ENCODE results near the gene TEX22.
"Not testable (repeated sequence)": the region's sequence is repeated elsewhere in the genome, so short reads cannot be mapped to it uniquely, and the experiment has no call there.

TEX22 gene

GRCh38 chr14:105356927-105357326 is 41.4 kb upstream of the TEX22 start:
- Histone ChIP-seq H3K36me3 (peaks cover 6 to 59% (median 36%) of the 10 kb centered on the region in 3 donors), H3K4me1 (no peaks in the 10 kb centered on the region), H3K9me3 (no peaks in the 10 kb centered on the region), H3K4me3 (no peak overlapping the region), H3K27ac (no peak overlapping the region), H3K27me3 (no peaks in the 10 kb centered on the region)
- intact Hi-C loops (cut with DNase I; ENCODE audit: low total_unique reads), result no loop called here
- DNase-seq, result no peak
- TF ChIP-seq, protein P1, sequence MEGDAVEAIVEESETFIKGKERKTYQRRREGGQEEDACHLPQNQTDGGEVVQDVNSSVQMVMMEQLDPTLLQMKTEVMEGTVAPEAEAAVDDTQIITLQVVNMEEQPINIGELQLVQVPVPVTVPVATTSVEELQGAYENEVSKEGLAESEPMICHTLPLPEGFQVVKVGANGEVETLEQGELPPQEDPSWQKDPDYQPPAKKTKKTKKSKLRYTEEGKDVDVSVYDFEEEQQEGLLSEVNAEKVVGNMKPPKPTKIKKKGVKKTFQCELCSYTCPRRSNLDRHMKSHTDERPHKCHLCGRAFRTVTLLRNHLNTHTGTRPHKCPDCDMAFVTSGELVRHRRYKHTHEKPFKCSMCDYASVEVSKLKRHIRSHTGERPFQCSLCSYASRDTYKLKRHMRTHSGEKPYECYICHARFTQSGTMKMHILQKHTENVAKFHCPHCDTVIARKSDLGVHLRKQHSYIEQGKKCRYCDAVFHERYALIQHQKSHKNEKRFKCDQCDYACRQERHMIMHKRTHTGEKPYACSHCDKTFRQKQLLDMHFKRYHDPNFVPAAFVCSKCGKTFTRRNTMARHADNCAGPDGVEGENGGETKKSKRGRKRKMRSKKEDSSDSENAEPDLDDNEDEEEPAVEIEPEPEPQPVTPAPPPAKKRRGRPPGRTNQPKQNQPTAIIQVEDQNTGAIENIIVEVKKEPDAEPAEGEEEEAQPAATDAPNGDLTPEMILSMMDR (IDR thresholded peaks at IDR 0.05), result no peak

DNA sequence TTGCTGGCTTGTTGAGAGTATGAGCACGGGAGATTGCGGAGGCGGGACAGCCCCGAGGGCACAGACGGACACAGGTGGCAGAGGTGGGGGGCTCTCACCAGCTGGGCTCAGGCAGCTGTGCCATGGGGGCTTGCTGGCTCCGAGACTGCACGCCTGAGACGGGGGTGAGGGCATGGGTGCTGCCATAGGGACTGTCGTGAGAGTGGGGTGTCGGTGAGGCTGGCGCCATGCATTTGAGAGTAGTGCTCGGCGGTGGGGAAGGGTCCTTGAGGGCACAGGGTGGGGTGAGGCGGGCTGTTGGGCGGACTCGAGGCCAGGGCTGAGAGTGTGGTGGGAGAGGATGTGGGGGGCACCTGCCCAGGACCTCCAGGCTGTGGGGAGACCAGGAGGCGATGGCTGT is 40.7 kb upstream of the TEX22 start:
- TF ChIP-seq, protein P1 (IDR thresholded peaks at IDR 0.05), result no peak
- Histone ChIP-seq H3K4me3 (no peak overlapping the region), H3K9me3 (no peaks in the 10 kb centered on the region), H3K27me3 (no peaks in the 10 kb centered on the region), H3K4me1 (no peaks in the 10 kb centered on the region), H3K36me3 (peaks cover 6 to 59% (median 36%) of the 10 kb centered on the region in 3 donors), H3K27ac (no peak overlapping the region)
- intact Hi-C loops (cut with DNase I; ENCODE audit: low total_unique reads), result no loop called here
- DNase-seq, result no peak

DNA sequence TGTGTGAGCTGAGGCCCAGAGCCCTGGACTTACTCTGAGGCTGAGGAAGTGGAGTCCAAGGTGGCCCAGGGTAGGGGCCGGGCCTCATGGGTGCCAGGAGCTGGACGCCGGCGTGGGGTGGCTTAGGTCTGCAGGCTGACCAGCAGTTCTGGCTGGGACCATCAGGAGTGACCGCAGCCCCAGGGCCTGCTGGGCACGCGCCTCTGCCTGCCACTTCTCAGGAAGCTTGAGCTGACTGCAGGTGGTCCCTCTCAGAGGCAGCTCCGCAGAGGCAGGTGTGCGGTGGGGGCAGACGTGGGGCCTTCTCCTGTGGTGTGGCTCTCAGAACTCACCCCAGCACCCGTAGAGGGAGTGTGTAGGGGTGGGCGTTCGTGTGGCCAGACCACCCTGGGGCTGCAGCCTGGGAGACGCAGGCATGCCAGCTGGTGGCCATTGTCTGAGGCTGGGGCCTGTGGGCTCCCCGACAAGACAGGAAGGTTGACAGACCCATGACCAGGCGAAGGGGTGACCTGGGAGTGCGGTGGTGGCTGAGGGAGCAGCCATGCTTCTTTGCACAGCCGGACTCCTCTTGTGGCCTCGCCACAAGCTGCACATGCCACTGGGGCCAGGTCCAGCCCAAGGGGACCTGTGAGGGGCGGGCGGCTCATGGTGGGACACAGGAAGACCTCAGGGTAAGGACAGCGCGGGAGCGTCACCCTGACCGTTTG is 40.0 kb upstream of the TEX22 start:
- no peak overlapping the region for H3K4me3 ChIP-seq
- peaks cover 6 to 57% (median 36%) of the 10 kb centered on the region in 3 donors for H3K36me3 ChIP-seq
- TF ChIP-seq, protein P1 (IDR thresholded peaks at IDR 0.05), result no peak
- DNase-seq, result no peak
- H3K4me1 ChIP-seq, result no peaks in the 10 kb centered on the region
- no peak overlapping the region for H3K27ac ChIP-seq
- H3K27me3 ChIP-seq, result no peaks in the 10 kb centered on the region
- intact Hi-C loops (cut with DNase I; ENCODE audit: low total_unique reads), result no loop called here
- H3K9me3 ChIP-seq, result no peaks in the 10 kb centered on the region

DNA sequence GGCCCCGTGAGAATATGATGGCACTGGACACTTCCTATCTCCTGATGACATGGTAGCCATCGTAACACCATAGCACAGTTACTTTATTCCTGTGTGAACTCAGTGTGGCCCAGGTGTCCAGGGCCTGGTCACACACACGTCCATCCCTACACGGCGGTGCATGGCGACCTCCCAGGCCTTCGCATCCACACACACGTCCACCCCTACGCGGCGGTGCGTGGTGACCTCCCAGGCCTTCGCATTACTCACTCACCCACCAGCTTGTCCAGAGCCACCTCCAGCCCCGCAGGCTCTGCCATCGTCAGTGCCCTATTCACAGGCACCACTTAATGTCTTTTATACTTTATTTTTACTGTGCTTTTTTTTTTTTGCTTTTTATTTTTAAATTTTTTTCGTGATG is 39.4 kb upstream of the TEX22 start:
- Histone ChIP-seq H3K4me3 (no peak overlapping the region), H3K4me1 (peaks cover 0 to 3% (median under 1%) of the 10 kb centered on the region in 4 donors), H3K27ac (no peak overlapping the region), H3K9me3 (no peaks in the 10 kb centered on the region), H3K27me3 (no peaks in the 10 kb centered on the region), H3K36me3 (peaks cover 6 to 55% (median 33%) of the 10 kb centered on the region in 3 donors)
- intact Hi-C loops (cut with DNase I; ENCODE audit: low total_unique reads), result no loop called here
- TF ChIP-seq, protein P1 (IDR thresholded peaks at IDR 0.05), result no peak
- DNase-seq, result no peak

DNA sequence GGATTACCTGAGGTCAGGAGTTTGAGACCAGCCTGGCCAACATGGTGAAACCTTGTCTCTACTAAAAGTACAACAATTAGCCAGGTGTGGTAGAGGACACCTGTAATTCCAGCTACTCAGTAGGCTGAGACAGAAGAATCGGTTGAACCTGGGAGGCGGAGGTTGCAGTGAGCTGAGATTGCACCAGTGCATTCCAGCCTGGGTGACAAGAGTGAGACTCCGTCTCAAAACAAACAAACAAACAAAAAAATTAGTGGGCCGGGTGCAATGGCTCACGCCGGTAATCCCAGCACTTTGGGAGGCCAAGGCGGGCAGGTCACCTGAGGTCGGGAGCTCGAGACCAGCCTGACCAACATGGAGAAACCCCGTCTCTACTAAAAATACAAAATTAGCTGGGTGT is 36.9 kb upstream of the TEX22 start:
- intact Hi-C loops (cut with DNase I; ENCODE audit: low total_unique reads); H3K4me3 ChIP-seq; DNase-seq; H3K9me3 ChIP-seq; H3K27ac ChIP-seq; H3K27me3 ChIP-seq: not testable (repeated sequence)
- H3K36me3 ChIP-seq, result peaks cover 6 to 35% (median 17%) of the 10 kb centered on the region in 3 donors
- peaks cover 0 to 11% (median 3%) of the 10 kb centered on the region in 4 donors for H3K4me1 ChIP-seq

DNA sequence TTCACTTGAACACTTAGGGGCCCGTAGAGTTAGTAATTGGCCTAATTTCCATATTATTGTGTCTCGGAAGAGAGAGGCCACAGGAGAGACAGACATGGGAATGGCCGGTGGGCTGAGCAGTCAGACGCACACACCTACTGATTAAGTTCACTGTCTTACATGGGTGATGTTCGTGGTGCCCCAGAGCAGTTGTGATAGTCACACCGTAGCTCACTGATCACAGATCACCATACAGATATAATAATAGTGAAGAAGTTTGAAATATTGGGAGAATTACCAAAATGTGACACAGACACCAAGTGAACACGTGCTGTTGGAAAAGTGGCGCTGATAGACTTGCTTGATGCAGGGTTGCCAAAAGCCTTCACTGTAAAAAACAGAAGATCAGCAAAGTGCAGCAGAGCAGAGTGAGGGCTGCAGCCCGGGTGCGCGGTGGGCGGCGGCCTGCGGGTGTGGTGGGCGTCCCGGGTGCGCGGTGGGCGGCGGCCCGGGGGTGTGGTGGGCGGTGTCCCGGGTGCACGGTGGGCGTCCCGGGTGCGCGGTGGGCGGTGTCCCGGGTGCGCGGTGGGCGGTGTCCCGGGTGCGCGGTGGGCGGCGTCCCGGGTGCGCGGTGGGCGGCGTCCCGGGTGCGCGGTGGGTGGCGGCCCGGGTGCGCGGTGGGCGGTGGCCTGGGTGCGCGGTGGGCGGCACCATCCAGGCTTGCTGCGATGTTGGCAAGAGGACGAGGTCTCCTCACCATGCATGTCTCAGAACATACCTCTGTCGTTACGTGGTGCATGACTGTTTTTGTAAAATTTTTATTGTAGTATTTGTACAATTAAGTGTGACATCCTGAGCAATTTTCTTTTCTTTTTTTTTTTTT is 34.3 kb upstream of the TEX22 start:
- Histone ChIP-seq H3K36me3 (peaks cover 16 to 36% (median 25%) of the 10 kb centered on the region in 3 donors), H3K4me3 (peak overlapping the region; percentile 11 to 31)

More for the DNA sequence above, 34.3 kb upstream of the TEX22 start:
- Histone ChIP-seq H3K9me3 (no peaks in the 10 kb centered on the region), H3K4me1 (peaks cover 0 to 11% (median 3%) of the 10 kb centered on the region in 4 donors), H3K27ac (no peak overlapping the region), H3K27me3 (no peaks in the 10 kb centered on the region)
- intact Hi-C loops (cut with DNase I; ENCODE audit: low total_unique reads), result no loop called here
- no peak for DNase-seq
- TF ChIP-seq, protein P1 (IDR thresholded peaks at IDR 0.05), result no peak
